Measurements from ENCODE around the gene UROC1. TPM values are rescaled to one million over a fixed set of nuclear protein-coding genes. Genes with fewer than 3 reads are reported as not detected.

The UROC1 gene
- total RNA-seq, 1 experiment from 2014 or later: not detected

DNA sequence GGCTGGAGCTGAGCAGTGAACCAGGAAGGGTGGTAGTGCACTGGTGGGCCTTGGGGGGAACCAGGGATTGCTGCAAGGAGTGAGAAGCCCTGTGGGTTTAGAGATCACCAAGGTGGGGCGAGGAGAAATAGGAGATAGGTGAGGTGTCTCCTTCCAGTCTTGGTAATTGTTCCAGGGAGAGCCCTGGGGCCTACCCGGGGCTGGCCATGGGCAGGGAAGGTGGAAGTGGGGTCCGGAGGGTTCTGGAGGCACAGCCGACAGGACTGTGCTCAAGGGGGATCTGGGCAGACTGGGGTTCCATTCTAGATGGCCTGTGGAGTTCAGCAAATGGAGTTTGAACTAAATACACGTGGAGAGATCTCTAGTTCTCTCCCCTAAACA is 10.8 kb upstream of the UROC1 start:
- no peaks in the 10 kb centered on the region for H3K79me2 ChIP-seq (ENCODE audit: insufficient read depth, low read length)
- CTCF ChIA-PET: no interaction called here
- intact Hi-C loops (cut with micrococcal nuclease): loop anchor here (10.0 kb wide), 1 partner anchor 136 kb away; no protein-coding TSS in a partner anchor
- peaks cover 4 to 12% of the 10 kb centered on the region in 2 experiments; a peak in 2 of 4 replicates for H3K4me1 ChIP-seq (ENCODE audit: control insufficient read depth in 1 of 2, insufficient read depth in 2 of 2, low read length in 2 of 2)
- H3K4me2 ChIP-seq (ENCODE audit: low read length): no peak overlapping the region
- RAD21 ChIA-PET (ENCODE audit: low non-redundant PET in 1 of 2, low total read pairs in 2 of 2, uncharacterized antibody in 2 of 2, unreplicated experiment in 2 of 2): no interaction called here
- POLR2A ChIA-PET: no interaction called here
- no peak overlapping the region for H2AFZ ChIP-seq (ENCODE audit: low read depth, low read length, poor library complexity, severe bottlenecking)
- H3K27me3 ChIP-seq (ENCODE audit: insufficient read depth, low read length): peaks cover 20% of the 10 kb centered on the region
- TF ChIP-seq ELF1 (IDR thresholded peaks at IDR 0.05; ENCODE audit: borderline replicate concordance, low read depth): no peak
- TF ChIP-seq YY1 (IDR thresholded peaks at IDR 0.05; ENCODE audit: extremely low read depth, insufficient replicate concordance, low read depth, low read length): no peak
- no peak for TF ChIP-seq SIN3A (IDR thresholded peaks at IDR 0.05; ENCODE audit: low read depth)
- TF ChIP-seq CBX3 (IDR thresholded peaks at IDR 0.05; ENCODE audit: low read depth): no peak
- no peak for TF ChIP-seq EZH2phosphoT487 (IDR thresholded peaks at IDR 0.05; ENCODE audit: borderline replicate concordance)
- H3K9me2 ChIP-seq (ENCODE audit: insufficient read depth): no peaks in the 10 kb centered on the region
- no peak for DNase-seq (ENCODE audit: low read depth, low spot score)
- no peak for ATAC-seq
- H3K27ac ChIP-seq (ENCODE audit: low read depth, low read length): no peak overlapping the region
- no peaks in the 10 kb centered on the region for H4K20me1 ChIP-seq (ENCODE audit: insufficient read depth)
- no TSS peak for BruUV-seq (replicated peaks)
- no peaks in the 10 kb centered on the region for H3K9me3 ChIP-seq (ENCODE audit: control insufficient read depth in 1 of 2, insufficient read depth in 1 of 2, low read depth in 1 of 2, low read length in 2 of 2)
- no peaks in the 10 kb centered on the region for H3K36me3 ChIP-seq (ENCODE audit: control insufficient read depth in 1 of 2, insufficient read depth in 2 of 2, low read length in 2 of 2)
- H3K9ac ChIP-seq (ENCODE audit: low read length): no peak overlapping the region
- no peak overlapping the region for H3K4me3 ChIP-seq (replicated peaks in 1 of 2; ENCODE audit: low read depth in 1 of 2, low read length in 2 of 2)

DNA sequence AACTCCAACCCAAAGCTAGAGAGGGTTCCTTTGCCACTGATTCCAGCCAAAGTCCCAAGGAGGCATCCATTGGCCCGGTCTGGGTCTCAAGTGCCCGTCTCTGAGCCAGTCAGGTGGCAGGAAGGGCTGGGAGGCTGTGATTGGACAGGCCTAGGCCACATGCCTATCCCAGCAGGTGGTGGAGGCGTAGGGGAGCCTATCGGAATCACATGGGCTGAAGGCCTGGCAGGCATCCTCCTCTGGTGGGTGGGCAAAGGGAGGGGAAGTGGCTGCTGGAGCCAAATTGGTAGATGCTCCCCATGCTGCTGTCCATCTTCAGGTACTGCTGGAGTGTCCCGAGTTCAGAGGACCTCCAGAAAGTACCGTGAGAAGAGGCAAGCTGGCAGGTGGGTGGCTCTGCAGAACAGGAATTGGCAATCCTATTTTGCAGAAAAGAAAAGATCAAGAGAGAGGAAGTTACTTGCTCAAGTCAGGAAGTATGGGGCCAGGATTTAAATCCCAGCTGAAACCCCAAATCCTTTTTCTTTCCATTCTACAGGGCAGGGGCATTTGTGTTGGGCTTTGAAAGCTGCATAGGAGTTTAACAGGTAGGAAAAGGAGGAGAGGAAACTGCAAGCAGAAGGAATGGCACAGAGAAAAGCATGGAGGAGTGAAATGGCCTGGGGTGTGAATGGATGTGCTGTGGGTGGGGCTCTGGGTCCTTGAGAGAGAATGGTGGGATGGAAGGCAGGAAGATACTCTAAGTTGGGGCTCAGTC is 10.1 kb upstream of the UROC1 start:
- Histone ChIP-seq H3K4me2 (ENCODE audit: low read length) (no peak overlapping the region), H4K20me1 (ENCODE audit: insufficient read depth) (no peaks in the 10 kb centered on the region), H3K9me2 (ENCODE audit: insufficient read depth) (no peaks in the 10 kb centered on the region), H3K27ac (ENCODE audit: low read depth, low read length) (no peak overlapping the region), H2AFZ (ENCODE audit: low read depth, low read length, poor library complexity, severe bottlenecking) (no peak overlapping the region), H3K4me3 (replicated peaks in 1 of 2; ENCODE audit: low read depth in 1 of 2, low read length in 2 of 2) (no peak overlapping the region), H3K4me1 (ENCODE audit: control insufficient read depth in 1 of 2, insufficient read depth in 2 of 2, low read length in 2 of 2) (peaks cover 4 to 13% of the 10 kb centered on the region in 2 experiments; a peak in 2 of 4 replicates), H3K36me3 (ENCODE audit: control insufficient read depth in 1 of 2, insufficient read depth in 2 of 2, low read length in 2 of 2) (no peaks in the 10 kb centered on the region), H3K9ac (ENCODE audit: low read length) (no peak overlapping the region), H3K79me2 (ENCODE audit: insufficient read depth, low read length) (no peaks in the 10 kb centered on the region), H3K9me3 (ENCODE audit: control insufficient read depth in 1 of 2, insufficient read depth in 1 of 2, low read depth in 1 of 2, low read length in 2 of 2) (no peaks in the 10 kb centered on the region), H3K27me3 (ENCODE audit: insufficient read depth, low read length) (peaks cover 12% of the 10 kb centered on the region)
- intact Hi-C loops (cut with micrococcal nuclease): loop anchor here (10.0 kb wide), 1 partner anchor 137 kb away; no protein-coding TSS in a partner anchor
- TF ChIP-seq ZFX (IDR thresholded peaks at IDR 0.05) (no peak), CEBPB (IDR thresholded peaks at IDR 0.05; ENCODE audit: low read depth) (no peak), SP1 (IDR thresholded peaks at IDR 0.05; ENCODE audit: low read depth) (no peak), FOSL1 (IDR thresholded peaks at IDR 0.05; ENCODE audit: low read depth) (no peak), ZNF274 (IDR thresholded peaks at IDR 0.05; ENCODE audit: low read depth, low read length) (no peak), POLR2AphosphoS5 (IDR thresholded peaks at IDR 0.05; ENCODE audit: low read depth, low read length) (no peak), EZH2phosphoT487 (IDR thresholded peaks at IDR 0.05; ENCODE audit: borderline replicate concordance) (no peak)
- TF ChIP-seq, protein P1, sequence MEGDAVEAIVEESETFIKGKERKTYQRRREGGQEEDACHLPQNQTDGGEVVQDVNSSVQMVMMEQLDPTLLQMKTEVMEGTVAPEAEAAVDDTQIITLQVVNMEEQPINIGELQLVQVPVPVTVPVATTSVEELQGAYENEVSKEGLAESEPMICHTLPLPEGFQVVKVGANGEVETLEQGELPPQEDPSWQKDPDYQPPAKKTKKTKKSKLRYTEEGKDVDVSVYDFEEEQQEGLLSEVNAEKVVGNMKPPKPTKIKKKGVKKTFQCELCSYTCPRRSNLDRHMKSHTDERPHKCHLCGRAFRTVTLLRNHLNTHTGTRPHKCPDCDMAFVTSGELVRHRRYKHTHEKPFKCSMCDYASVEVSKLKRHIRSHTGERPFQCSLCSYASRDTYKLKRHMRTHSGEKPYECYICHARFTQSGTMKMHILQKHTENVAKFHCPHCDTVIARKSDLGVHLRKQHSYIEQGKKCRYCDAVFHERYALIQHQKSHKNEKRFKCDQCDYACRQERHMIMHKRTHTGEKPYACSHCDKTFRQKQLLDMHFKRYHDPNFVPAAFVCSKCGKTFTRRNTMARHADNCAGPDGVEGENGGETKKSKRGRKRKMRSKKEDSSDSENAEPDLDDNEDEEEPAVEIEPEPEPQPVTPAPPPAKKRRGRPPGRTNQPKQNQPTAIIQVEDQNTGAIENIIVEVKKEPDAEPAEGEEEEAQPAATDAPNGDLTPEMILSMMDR (IDR thresholded peaks at IDR 0.05 in 2 of 3, conservative IDR thresholded peaks at IDR 0.05 in 1 of 3; ENCODE audit: borderline replicate concordance in 1 of 3, insufficient read depth in 1 of 3, low read depth in 2 of 3, low read length in 2 of 3): no peak
- TF ChIP-seq, protein P2, sequence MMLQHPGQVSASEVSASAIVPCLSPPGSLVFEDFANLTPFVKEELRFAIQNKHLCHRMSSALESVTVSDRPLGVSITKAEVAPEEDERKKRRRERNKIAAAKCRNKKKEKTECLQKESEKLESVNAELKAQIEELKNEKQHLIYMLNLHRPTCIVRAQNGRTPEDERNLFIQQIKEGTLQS (IDR thresholded peaks at IDR 0.05): no peak
- ATAC-seq (no peak), DNase-seq (ENCODE audit: low read depth, low spot score) (no peak)
- POLR2A ChIA-PET: no interaction called here
- CTCF ChIA-PET: no interaction called here
- RAD21 ChIA-PET (ENCODE audit: low non-redundant PET in 1 of 2, low total read pairs in 2 of 2, uncharacterized antibody in 2 of 2, unreplicated experiment in 2 of 2): interaction anchor here in 1 of 2 experiments (0.6 kb wide), 1 partner anchor 22 kb away, joined by 5 read pairs; no protein-coding TSS in a partner anchor
- no TSS peak for BruUV-seq (replicated peaks)

Data from HCT116 (cell line).